GM20000 (cell line): ENCODE results near the gene MRPS18A.

Source experiments
- DNase-seq: peaks from one replicate; pipeline ENCODE4 v3.0.0; 2012; ENCODE audit warnings: low spot score
- TF ChIP-seq, protein P1 (sequence below): IDR thresholded peaks from 2 replicates; pipeline ENCODE4 v1.5.1; 2012; ENCODE audit warnings: mild to moderate bottlenecking, control low read depth; ENCODE audit errors: extremely low read depth, missing control alignments

MRPS18A gene

DNA sequence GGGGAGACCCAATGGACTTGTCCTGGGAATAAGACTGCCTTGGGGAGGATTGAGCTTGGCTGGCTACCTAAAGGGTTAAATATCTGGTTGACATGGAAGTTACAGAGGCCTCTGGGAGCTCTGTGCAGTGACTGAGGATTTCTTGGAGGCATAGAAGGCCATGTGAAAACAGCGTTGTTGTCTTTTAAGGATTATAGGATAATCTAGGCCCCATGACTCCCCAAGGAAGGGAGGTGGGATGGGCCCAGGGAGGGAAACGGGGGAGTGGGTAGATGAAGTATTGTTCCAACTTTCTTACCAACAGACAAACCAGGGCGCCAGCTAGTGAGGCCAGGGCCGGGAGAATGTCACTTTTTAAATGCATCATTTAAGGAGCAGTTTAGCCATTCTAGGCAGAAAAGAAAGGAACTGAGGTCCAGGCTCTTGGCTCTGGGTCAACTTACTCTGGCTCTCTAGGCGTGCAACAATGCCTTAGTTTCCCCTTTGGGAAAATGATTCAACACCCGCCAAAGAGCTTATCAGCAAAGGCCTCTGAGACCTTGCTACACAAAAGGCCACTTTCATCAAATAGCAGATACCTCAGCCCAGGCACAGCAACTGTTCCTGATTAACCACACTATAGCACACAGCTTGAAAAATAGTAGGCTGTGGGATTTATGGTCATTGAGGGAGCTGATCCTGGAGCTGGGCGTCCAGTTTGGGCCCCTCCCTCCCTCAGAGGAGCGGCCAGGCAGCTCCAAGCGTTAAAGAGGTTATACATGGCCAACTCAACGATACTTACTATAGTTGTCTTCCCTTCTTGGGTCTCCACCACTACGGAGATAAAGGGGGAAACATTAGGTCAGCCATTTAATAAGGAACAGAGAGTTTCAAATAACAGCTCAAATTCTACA lies 7.0 kb downstream of the MRPS18A start:
- DNase-seq = no peak
- TF ChIP-seq, protein P1, sequence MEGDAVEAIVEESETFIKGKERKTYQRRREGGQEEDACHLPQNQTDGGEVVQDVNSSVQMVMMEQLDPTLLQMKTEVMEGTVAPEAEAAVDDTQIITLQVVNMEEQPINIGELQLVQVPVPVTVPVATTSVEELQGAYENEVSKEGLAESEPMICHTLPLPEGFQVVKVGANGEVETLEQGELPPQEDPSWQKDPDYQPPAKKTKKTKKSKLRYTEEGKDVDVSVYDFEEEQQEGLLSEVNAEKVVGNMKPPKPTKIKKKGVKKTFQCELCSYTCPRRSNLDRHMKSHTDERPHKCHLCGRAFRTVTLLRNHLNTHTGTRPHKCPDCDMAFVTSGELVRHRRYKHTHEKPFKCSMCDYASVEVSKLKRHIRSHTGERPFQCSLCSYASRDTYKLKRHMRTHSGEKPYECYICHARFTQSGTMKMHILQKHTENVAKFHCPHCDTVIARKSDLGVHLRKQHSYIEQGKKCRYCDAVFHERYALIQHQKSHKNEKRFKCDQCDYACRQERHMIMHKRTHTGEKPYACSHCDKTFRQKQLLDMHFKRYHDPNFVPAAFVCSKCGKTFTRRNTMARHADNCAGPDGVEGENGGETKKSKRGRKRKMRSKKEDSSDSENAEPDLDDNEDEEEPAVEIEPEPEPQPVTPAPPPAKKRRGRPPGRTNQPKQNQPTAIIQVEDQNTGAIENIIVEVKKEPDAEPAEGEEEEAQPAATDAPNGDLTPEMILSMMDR = no peak

DNA sequence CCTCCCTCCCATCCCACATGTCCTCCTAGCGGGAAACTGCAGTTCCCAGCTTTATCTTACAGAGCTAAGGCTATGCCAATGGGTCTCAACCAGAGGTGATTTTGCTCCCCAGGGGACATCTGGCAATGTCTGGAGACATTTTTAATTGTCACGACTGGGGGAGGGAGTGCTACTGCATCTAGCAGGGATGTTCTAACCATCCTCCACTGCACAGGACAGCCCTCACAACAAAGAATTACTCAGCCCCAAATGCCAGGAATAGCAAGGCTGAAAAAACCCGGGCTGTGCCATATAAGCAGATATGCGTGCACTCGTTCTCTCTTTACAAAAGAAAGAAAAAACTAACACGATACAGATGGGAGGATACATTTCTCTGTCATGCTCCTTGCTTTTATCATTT lies 8.5 kb downstream of the MRPS18A start:
- no peak for DNase-seq
- TF ChIP-seq, protein P1 = no peak

- no peak for DNase-seq
- TF ChIP-seq, protein P1 = no peak
Observed at GRCh38 chr6:43678341-43678740, 9.2 kb downstream of the MRPS18A start.

DNA sequence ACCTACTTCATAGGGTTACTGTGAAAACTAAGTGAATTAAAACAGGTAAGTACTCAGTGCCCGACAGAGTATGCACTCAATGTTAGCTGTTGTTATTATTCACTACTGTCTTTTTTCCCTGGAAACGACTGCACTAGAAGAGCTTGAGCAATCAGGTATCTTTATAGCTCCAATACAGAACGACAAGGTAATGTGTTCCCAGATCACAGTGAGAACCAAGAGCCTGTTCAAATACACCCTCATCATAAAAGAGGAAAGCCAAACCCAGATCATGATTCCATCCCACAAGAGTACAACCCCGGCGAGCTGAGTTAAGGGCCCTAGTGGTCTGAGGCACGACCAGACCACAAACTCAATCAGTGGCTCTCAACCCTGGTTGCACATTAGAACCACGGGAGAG lies 9.8 kb downstream of the MRPS18A start:
- TF ChIP-seq, protein P1 = no peak

DNA sequence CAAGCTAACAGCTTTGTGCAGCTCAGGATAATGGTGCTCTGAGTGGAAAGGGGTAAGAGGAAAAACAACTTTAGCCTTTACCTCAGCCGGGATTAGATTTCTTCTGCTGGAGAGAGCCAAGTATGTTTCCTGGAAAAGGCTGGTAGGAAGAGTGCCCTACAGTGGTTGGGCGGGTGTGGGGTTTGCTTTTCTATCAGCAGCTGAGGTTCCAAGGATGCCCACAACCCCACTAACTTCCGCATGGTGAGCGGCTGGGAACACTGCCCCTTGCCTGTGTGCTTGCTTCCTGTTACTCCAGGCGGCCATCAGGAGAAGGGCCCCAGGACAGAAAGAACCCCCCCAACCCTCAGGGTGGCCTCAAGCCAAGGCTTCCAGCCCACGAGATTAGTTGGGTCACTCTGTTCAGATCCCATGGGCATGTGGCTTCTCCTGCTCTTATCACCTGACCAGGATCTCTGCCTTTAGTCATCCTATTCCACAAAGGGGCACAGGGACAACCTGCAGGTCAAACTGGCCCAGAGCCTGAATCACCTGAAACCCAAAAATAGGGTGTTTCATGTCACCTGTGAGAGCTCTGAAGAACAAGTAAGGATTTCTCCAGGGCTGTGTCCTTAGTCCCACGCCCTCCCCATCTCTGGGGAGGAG lies 10.5 kb downstream of the MRPS18A start:
- TF ChIP-seq, protein P1 = no peak
- no peak for DNase-seq

More for the DNA sequence above, 9.8 kb downstream of the MRPS18A start:
- no peak for DNase-seq

DNA sequence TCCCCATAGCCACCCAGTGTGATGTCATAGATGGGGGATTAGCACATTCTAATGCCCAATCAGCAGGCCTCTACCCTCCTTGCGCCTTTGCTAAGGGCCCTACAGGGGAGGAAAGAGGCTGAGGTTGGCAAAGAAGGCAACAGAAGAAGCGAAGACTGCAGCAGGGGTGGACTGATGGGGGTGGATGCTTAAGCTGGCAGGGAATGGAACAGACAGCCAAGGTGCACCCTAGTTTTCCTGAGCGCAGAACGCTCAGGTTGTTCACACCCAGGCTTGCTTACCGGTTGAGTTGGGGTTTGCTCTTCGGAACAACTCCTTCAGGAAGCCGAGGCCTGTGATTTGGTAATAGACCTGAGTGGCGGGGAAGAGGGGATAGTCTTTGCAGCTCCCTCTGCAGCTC lies 12.7 kb downstream of the MRPS18A start:
- DNase-seq = no peak
- TF ChIP-seq, protein P1 = no peak

DNA sequence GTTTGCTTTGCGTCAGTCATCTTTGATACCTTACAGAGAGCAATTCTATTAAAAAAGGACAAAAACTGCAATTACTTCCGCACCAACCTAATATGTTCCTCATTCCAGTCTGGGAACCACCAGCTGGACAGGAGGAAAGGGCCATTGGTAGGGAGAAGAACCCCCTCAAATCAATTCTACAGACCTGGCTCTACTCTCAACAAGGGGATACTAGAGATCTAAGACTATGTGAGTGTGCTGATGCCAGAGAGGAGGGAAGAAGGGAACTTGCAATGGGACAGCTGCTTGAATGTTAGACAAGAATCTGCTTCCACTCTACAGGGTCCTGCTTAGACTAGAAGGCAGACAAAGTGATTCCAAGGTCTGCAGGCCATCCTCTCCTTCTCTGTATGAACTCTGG lies 13.3 kb downstream of the MRPS18A start:
- TF ChIP-seq, protein P1 = no peak
- no peak for DNase-seq
